Fibroblast of pulmonary artery (primary cell): ENCODE results near the gene CABP2.

ENCODE experiments used
- DNase-seq: peaks from one replicate; pipeline ENCODE4 v3.0.0-alpha.2; 2010; ENCODE audit warnings: low read depth
- H3K4me3 ChIP-seq: replicated peaks from 2 replicates; pipeline ENCODE4 v1.5.1; 2011; ENCODE audit warnings: low read depth, mild to moderate bottlenecking, control low read depth, low read length, moderate library complexity
- TF ChIP-seq, protein P1 (sequence below): IDR thresholded peaks from 2 replicates; pipeline ENCODE4 v1.5.1; 2011; ENCODE audit warnings: mild to moderate bottlenecking, control low read depth, low read length, inconsistent platforms; ENCODE audit errors: missing control alignments

Gene CABP2

DNA sequence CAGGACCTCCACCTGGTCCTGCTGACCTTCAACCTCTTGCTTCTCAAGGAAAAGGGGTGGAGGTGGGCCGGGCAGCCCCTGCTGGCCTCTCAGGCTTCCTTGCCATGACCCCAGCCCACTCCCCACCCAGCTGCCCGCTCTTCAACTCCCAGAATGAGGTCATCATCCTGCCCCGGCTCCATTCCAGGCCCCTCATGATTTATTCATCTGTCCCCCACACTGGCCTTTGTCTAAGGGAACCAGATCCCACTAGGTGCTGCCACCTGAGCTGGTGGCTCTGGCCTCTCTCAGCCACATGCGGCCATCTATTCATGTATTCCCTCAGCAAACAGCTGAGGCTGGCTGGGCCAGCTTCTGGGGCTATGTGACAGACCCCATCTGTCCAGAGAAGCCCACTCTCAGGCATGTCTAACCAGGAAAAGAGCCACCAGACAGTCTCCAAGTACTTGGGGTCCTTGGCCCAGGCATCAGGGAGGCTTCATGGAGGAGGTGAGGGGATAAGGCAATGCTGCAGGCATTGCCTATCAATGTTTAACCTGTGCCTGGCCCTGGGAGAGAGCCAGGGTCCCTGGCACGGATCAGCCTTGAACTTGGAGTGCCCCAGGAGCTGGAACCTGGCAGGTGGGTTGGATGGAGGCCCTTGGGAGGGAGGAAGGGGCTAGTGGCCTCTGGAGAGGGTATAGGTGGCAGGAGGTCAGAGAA lies 2.2 kb upstream of the CABP2 start:
- H3K4me3 ChIP-seq = no peak overlapping the region
- TF ChIP-seq, protein P1, sequence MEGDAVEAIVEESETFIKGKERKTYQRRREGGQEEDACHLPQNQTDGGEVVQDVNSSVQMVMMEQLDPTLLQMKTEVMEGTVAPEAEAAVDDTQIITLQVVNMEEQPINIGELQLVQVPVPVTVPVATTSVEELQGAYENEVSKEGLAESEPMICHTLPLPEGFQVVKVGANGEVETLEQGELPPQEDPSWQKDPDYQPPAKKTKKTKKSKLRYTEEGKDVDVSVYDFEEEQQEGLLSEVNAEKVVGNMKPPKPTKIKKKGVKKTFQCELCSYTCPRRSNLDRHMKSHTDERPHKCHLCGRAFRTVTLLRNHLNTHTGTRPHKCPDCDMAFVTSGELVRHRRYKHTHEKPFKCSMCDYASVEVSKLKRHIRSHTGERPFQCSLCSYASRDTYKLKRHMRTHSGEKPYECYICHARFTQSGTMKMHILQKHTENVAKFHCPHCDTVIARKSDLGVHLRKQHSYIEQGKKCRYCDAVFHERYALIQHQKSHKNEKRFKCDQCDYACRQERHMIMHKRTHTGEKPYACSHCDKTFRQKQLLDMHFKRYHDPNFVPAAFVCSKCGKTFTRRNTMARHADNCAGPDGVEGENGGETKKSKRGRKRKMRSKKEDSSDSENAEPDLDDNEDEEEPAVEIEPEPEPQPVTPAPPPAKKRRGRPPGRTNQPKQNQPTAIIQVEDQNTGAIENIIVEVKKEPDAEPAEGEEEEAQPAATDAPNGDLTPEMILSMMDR = no peak
- DNase-seq = no peak

DNA sequence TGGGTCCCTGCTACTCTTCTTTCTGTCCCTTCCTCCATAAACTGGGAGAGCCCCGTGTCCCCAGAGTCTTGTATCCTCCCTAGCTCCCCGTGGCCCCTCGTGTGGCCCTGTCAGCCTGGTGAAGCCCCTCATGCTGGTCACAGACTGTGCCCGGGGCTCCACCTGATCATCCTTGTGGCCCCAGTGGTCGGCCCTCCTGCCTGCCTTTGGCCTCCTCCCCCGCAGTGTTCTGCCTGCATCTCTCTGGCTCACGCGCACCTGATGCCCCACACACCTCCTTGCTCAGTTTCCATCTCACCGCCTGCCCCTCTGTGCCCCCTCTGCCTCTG lies 1.2 kb upstream of the CABP2 start:
- DNase-seq = no peak
- no peak overlapping the region for H3K4me3 ChIP-seq
- TF ChIP-seq, protein P1 = no peak

DNA sequence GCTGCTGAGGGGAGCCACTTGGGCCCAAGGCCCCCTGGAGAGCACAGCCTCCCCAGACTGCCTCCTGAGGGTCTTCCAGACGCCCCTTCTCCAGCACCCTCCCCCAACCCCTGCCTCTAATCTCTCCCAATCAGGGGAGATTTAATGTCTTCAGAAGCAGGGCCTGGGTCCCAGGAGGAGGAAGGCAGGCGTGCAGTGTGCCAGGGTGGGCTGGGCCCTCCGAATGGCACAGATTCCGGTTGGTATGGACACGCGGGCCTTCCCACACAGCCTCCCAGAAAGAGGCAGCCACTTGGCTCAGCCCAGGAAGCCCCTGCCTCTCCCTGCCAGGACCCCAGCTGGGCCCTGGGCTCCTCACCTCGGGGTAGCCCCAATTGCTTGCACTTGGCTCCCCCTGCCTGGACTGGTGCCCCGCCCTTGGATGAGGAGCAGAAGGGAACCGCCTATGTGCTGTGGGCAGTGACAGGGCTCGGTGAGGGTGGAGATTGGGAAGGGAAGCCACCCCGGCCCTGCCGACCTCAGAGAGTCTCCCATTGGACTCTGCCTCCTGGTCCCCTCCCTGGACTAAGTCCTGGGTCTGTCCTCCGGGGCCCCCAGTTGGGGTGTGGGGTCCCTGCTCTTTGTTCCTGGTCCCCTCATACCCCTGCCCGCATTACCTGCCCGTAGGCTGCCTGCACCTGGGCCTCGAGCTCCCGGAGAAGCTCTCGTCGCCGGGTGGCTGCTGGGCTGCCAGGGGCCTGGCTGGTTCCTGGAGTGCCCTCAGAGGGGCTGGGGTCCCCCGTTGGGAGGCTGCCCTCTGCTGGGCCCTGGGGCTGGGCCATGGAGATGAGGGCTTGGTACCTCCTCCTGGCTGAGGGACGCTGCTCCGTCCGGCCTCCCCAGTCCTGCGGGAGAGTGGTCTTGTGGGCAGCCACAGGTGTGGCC lies 572 bp upstream of the CABP2 start:
- no peak for DNase-seq
- TF ChIP-seq, protein P1 = no peak
- no peak overlapping the region for H3K4me3 ChIP-seq

DNA sequence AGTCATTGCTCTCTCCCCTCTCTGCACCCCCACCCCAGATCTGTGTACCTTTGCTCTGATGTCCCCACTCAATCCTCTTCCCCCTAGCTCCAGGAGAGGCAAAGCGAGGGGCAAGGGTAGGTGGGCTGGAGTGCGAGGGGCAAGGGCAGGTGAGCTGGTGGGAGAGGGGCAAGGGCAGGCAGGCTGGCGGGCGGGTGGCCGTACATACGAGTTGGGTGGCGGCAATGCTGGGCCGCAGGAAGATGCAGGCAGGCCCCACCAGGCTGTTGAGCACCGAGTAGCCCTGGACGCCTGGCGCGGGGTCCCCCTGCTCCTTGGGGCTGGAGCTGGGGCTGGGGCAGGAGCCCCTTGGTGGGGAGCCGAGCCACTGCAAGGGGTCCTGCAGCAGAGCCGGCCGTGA lies 908 bp downstream of the CABP2 start:
- DNase-seq = no peak
- no peak overlapping the region for H3K4me3 ChIP-seq
- TF ChIP-seq, protein P1 = no peak

DNA sequence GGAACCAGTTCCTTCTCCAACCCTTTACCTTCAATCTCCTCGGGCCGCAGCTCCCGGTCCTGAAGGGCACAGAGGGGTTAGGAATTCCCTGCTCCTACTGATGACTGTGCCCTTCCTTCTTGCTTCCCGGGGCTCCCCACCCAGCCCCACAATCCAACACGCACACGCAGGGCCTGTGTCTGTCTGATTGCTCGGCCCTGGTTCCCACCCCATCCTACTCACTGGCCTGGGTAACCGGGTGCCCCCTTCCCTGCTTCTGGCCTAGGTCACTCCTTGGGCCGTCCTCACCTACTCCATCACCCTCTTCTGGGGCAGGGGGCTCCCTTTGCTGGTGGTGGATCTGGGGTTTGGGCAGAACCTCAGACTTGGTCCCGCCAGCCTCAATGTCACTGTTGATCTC lies 1.3 kb downstream of the CABP2 start:
- no peak for DNase-seq
- TF ChIP-seq, protein P1 = no peak
- no peak overlapping the region for H3K4me3 ChIP-seq

DNA sequence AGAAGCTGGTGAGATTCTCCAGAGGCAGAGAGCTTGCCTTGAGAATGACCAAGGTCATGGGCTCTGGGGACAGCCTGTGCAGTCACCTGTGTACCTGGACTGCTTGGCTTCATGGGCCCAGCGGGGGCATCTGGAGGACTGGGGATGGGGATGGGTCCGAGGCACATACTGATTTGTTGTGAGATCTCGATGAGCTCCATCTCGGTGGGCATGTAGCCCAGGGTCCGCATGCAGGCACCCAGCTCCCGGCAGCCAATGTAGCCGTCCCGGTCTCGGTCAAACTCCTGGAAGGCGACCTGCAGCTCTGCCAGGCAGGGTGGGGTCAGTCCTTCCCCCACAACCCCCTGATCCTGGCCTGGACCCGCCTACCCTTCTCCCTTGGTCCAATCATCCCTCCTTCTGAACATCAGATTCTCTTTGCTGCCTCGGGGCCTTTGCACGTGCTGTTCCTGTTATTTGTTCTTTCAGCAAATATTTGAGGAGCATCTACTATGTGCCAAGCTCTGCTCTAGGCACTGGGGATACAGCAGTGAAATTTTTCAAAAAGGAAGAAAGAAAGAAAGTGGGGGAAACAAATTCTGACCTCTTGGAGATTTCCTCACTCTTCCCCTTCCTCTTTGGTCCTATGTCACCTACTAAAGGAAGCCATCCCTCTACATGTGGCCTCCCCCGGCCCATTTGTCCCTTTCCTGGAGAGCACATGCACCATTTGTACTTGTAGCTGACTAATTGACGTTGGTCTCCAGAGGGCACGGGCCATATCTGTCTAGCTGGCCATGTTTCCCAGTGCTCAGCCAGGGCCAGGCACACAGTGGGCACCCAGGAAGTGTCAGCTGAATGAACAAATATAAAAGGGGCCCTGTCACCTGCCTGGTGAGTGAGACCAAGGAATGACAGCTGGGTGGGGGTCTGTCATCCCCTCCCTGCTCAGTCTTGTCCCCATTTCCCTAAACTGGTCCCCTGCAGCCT lies 2.1 kb downstream of the CABP2 start:
- TF ChIP-seq, protein P1 = no peak
- no peak for DNase-seq
- H3K4me3 ChIP-seq = no peak overlapping the region
